GM23338 (cell line): Measurements from ENCODE around the gene HIVEP3. TPM values are rescaled to one million over a fixed set of nuclear protein-coding genes. Genes with fewer than 3 reads are reported as not detected.

ENCODE experiments used
- ATAC-seq: fragments of 200-7000 bp; cut with Tn5 transposase; 3 replicates; pipeline ENCODE4 v1.9.1; 2020
- DNase-seq: peaks from one replicate; pipeline ENCODE4 v3.0.0-alpha.2; 2015; ENCODE audit warnings: low spot score
- H2AFZ ChIP-seq: fragments of 200-600 bp; sonication (generic); 2 replicates; pipeline ENCODE4 v1.8.0; 2016; ENCODE audit warnings: antibody characterized with exemption, mild to moderate bottlenecking, moderate library complexity
- H3F3A ChIP-seq: fragments of 200-600 bp; sonication (generic); replicated peaks from 2 replicates; pipeline ENCODE4 v1.8.0; 2017; ENCODE audit warnings: antibody characterized with exemption, mixed run types, low read depth
- H3K27ac ChIP-seq: fragments of 200-600 bp; sonication (generic); 2 replicates; pipeline ENCODE4 v1.6.1; 2016; ENCODE audit warnings: low read depth
- H3K27me3 ChIP-seq: fragments of 200-600 bp; sonication (generic); 2 replicates; pipeline ENCODE4 v1.8.0; 2016; ENCODE audit warnings: mild to moderate bottlenecking, mixed run types, moderate library complexity; ENCODE audit not compliant: insufficient read depth
- H3K36me3 ChIP-seq: fragments of 200-600 bp; sonication (generic); 2 replicates; pipeline ENCODE4 v1.8.0; 2016; ENCODE audit warnings: mild to moderate bottlenecking; ENCODE audit not compliant: insufficient read depth
- H3K4me1 ChIP-seq: fragments of 200-600 bp; sonication (generic); 2 replicates; pipeline ENCODE4 v1.8.0; 2016; ENCODE audit warnings: mild to moderate bottlenecking, moderate library complexity; ENCODE audit not compliant: insufficient read depth
- H3K4me2 ChIP-seq: fragments of 200-600 bp; sonication (generic); 2 replicates; pipeline ENCODE4 v1.7.1; 2017; ENCODE audit warnings: mixed run types
- H3K4me3 ChIP-seq: fragments of 200-600 bp; sonication (generic); 2 replicates; pipeline ENCODE4 v1.6.1; 2016; ENCODE audit warnings: mixed run types
- H3K79me2 ChIP-seq: fragments of 200-600 bp; sonication (generic); replicated peaks from 2 replicates; pipeline ENCODE4 v1.8.0; 2017; ENCODE audit warnings: mild to moderate bottlenecking; ENCODE audit not compliant: insufficient read depth
- H3K9me2 ChIP-seq: fragments of 200-600 bp; sonication (generic); 2 replicates; pipeline ENCODE4 v1.8.0; 2017; ENCODE audit not compliant: insufficient read depth
- H4K20me1 ChIP-seq: fragments of 200-600 bp; sonication (generic); replicated peaks from 2 replicates; pipeline ENCODE4 v1.8.0; 2017; ENCODE audit warnings: mild to moderate bottlenecking; ENCODE audit not compliant: insufficient read depth
- H3K27ac Mint-ChIP-seq: 2 replicates; pipeline ENCODE4 v1.8.0; 2020; ENCODE audit warnings: inconsistent platforms, mild to moderate bottlenecking, moderate library complexity, mixed read lengths
- H3K27me3 Mint-ChIP-seq: 3 replicates; pipeline ENCODE4 v1.8.0; 2022; ENCODE audit warnings: low read depth, mild to moderate bottlenecking, moderate library complexity, mixed read lengths, inconsistent platforms; ENCODE audit not compliant: insufficient read depth, poor library complexity
- H3K36me3 Mint-ChIP-seq: 3 replicates; pipeline ENCODE4 v1.8.0; 2021; ENCODE audit warnings: low read depth, mild to moderate bottlenecking, inconsistent platforms, moderate library complexity, mixed read lengths
- H3K4me1 Mint-ChIP-seq: 3 replicates; pipeline ENCODE4 v1.8.0; 2020; ENCODE audit warnings: mild to moderate bottlenecking, inconsistent platforms, mixed read lengths
- H3K4me3 Mint-ChIP-seq: 3 replicates; pipeline ENCODE4 v1.8.0; 2021; ENCODE audit warnings: moderate library complexity, mild to moderate bottlenecking, inconsistent platforms, mixed read lengths
- H3K9me3 Mint-ChIP-seq: 3 replicates; pipeline ENCODE4 v1.8.0; 2020; ENCODE audit warnings: moderate library complexity, mild to moderate bottlenecking, inconsistent platforms, mixed read lengths
- CREB1 ChIP-seq: fragments of 250-450 bp; sonication (Bioruptor Pico); IDR thresholded peaks from 2 replicates; pipeline ENCODE4 v1.5.0; 2020; ENCODE audit warnings: low read depth, mild to moderate bottlenecking, moderate library complexity
- CTCF ChIP-seq, 2 experiments: fragments of 200-600 bp in 1 of 2; sonication (generic) in 1 of 2; conservative IDR thresholded peaks; 2 replicates each; pipeline versions ENCODE4 v1.5.1 to v1.6.1; 2016 to 2017; ENCODE audit warnings: antibody characterized with exemption in 2 of 2, low read depth in 2 of 2, mild to moderate bottlenecking in 2 of 2, moderate library complexity in 1 of 2
- EZH2 ChIP-seq: fragments of 200-600 bp; sonication (generic); IDR thresholded peaks from one replicate; pipeline ENCODE4 v1.8.0; 2017; ENCODE audit warnings: antibody characterized with exemption, mild to moderate bottlenecking, low read depth; ENCODE audit not compliant: unreplicated experiment
- EZH2phosphoT487 ChIP-seq: fragments of 200-600 bp; sonication (generic); IDR thresholded peaks from one replicate; pipeline ENCODE4 v1.8.1; 2018; ENCODE audit warnings: antibody characterized with exemption; ENCODE audit not compliant: unreplicated experiment
- JUNB ChIP-seq: IDR thresholded peaks from one replicate; pipeline ENCODE4 v1.6.1; 2016; ENCODE audit warnings: antibody characterized with exemption; ENCODE audit not compliant: unreplicated experiment
- NANOG ChIP-seq: IDR thresholded peaks from 2 replicates; pipeline ENCODE4 v1.6.1; 2016; ENCODE audit warnings: antibody characterized with exemption, borderline replicate concordance
- POLR2AphosphoS5 ChIP-seq: IDR thresholded peaks from 2 replicates; pipeline ENCODE4 v1.6.1; 2016; ENCODE audit warnings: antibody characterized with exemption, low read depth
- STAT1 ChIP-seq: IDR thresholded peaks from one replicate; pipeline ENCODE4 v1.6.1; 2016; ENCODE audit warnings: antibody characterized with exemption; ENCODE audit not compliant: unreplicated experiment
- ZNF114 ChIP-seq: fragments of 250-450 bp; sonication (Bioruptor Pico); IDR thresholded peaks from 2 replicates; pipeline ENCODE4 v1.5.0; 2020; ENCODE audit warnings: mild to moderate bottlenecking, moderate library complexity
- ZNF331 ChIP-seq: fragments of 250-450 bp; sonication (Bioruptor Pico); IDR thresholded peaks from 2 replicates; pipeline ENCODE4 v1.5.0; 2020; ENCODE audit warnings: low read depth, mild to moderate bottlenecking, moderate library complexity
- polyA plus RNA-seq: library from polyadenylated mRNA; unstranded; fragments of >200 nt; fragmentation: Nextera tagmentation; extraction: Ambion mirVana; gene quantifications from 2 replicates; pipeline ENCODE4 v1.2.1, GENCODE V29; 2016
- total RNA-seq: library from RNA; depleted of rRNA; stranded (reverse); fragments of >200 nt; shearing (Covaris generic); gene quantifications from 2 replicates; pipeline ENCODE4 v1.2.3, GENCODE V29; 2014
- TF ChIP-seq, protein P1 (sequence below): IDR thresholded peaks from 2 replicates; pipeline ENCODE4 v1.6.1; 2016; ENCODE audit warnings: antibody characterized with exemption
- TF ChIP-seq, protein P2 (sequence below): fragments of 250-450 bp; sonication (Bioruptor Pico); IDR thresholded peaks from 2 replicates; pipeline ENCODE4 v1.5.0; 2020; ENCODE audit warnings: mild to moderate bottlenecking, moderate library complexity
- TF ChIP-seq, protein P3 (sequence below): IDR thresholded peaks from one replicate; pipeline ENCODE4 v1.6.1; 2018; ENCODE audit warnings: antibody characterized with exemption; ENCODE audit not compliant: unreplicated experiment

HIVEP3 gene
- total and polyA plus RNA-seq, 2 experiments from 2014 or later, result 0.14 to 0.24 TPM

GRCh38 chr1:41504114-41505035 is 414.3 kb downstream of the HIVEP3 start:
- H3K4me3 ChIP-seq, result no peak overlapping the region
- no peaks in the 10 kb centered on the region for H3K4me1 ChIP-seq
- Mint-ChIP-seq H3K9me3 (no peaks in the 10 kb centered on the region; the same call in 2 of the 3 replicates), H3K4me1 (peaks cover 19% of the 10 kb centered on the region), H3K4me3 (no peak overlapping the region), H3K27me3 (peaks cover 13% of the 10 kb centered on the region), H3K36me3 (no peaks in the 10 kb centered on the region), H3K27ac (no peak overlapping the region)
- no peaks in the 10 kb centered on the region for H3F3A ChIP-seq
- no peaks in the 10 kb centered on the region for H3K79me2 ChIP-seq
- H3K4me2 ChIP-seq, result no peak overlapping the region
- no peaks in the 10 kb centered on the region for H3K36me3 ChIP-seq
- H2AFZ ChIP-seq, result no peak overlapping the region
- DNase-seq (no peak), ATAC-seq (no peak)
- no peak overlapping the region for H3K27ac ChIP-seq
- no peaks in the 10 kb centered on the region for H3K9me2 ChIP-seq
- TF ChIP-seq, protein P1, sequence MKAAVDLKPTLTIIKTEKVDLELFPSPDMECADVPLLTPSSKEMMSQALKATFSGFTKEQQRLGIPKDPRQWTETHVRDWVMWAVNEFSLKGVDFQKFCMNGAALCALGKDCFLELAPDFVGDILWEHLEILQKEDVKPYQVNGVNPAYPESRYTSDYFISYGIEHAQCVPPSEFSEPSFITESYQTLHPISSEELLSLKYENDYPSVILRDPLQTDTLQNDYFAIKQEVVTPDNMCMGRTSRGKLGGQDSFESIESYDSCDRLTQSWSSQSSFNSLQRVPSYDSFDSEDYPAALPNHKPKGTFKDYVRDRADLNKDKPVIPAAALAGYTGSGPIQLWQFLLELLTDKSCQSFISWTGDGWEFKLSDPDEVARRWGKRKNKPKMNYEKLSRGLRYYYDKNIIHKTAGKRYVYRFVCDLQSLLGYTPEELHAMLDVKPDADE, result no peak
- TF ChIP-seq, protein P2, sequence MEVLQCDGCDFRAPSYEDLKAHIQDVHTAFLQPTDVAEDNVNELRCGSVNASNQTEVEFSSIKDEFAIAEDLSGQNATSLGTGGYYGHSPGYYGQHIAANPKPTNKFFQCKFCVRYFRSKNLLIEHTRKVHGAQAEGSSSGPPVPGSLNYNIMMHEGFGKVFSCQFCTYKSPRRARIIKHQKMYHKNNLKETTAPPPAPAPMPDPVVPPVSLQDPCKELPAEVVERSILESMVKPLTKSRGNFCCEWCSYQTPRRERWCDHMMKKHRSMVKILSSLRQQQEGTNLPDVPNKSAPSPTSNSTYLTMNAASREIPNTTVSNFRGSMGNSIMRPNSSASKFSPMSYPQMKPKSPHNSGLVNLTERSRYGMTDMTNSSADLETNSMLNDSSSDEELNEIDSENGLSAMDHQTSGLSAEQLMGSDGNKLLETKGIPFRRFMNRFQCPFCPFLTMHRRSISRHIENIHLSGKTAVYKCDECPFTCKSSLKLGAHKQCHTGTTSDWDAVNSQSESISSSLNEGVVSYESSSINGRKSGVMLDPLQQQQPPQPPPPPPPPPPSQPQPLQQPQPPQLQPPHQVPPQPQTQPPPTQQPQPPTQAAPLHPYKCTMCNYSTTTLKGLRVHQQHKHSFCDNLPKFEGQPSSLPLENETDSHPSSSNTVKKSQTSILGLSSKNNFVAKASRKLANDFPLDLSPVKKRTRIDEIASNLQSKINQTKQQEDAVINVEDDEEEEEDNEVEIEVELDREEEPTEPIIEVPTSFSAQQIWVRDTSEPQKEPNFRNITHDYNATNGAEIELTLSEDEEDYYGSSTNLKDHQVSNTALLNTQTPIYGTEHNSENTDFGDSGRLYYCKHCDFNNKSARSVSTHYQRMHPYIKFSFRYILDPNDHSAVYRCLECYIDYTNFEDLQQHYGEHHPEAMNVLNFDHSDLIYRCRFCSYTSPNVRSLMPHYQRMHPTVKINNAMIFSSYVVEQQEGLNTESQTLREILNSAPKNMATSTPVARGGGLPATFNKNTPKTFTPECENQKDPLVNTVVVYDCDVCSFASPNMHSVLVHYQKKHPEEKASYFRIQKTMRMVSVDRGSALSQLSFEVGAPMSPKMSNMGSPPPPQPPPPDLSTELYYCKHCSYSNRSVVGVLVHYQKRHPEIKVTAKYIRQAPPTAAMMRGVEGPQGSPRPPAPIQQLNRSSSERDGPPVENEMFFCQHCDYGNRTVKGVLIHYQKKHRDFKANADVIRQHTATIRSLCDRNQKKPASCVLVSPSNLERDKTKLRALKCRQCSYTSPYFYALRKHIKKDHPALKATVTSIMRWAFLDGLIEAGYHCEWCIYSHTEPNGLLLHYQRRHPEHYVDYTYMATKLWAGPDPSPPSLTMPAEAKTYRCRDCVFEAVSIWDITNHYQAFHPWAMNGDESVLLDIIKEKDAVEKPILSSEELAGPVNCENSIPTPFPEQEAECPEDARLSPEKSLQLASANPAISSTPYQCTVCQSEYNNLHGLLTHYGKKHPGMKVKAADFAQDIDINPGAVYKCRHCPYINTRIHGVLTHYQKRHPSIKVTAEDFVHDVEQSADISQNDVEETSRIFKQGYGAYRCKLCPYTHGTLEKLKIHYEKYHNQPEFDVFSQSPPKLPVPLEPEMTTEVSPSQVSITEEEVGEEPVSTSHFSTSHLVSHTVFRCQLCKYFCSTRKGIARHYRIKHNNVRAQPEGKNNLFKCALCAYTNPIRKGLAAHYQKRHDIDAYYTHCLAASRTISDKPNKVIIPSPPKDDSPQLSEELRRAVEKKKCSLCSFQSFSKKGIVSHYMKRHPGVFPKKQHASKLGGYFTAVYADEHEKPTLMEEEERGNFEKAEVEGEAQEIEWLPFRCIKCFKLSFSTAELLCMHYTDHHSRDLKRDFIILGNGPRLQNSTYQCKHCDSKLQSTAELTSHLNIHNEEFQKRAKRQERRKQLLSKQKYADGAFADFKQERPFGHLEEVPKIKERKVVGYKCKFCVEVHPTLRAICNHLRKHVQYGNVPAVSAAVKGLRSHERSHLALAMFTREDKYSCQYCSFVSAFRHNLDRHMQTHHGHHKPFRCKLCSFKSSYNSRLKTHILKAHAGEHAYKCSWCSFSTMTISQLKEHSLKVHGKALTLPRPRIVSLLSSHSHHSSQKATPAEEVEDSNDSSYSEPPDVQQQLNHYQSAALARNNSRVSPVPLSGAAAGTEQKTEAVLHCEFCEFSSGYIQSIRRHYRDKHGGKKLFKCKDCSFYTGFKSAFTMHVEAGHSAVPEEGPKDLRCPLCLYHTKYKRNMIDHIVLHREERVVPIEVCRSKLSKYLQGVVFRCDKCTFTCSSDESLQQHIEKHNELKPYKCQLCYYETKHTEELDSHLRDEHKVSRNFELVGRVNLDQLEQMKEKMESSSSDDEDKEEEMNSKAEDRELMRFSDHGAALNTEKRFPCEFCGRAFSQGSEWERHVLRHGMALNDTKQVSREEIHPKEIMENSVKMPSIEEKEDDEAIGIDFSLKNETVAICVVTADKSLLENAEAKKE (CRISPR knock-in tag), result no peak
- TF ChIP-seq ZNF114 (CRISPR knock-in tag) (no peak), EZH2phosphoT487 (no peak), JUNB (no peak), POLR2AphosphoS5 (no peak), CREB1 (no peak), ZNF331 (no peak), STAT1 (no peak), CTCF (conservative IDR thresholded peaks at IDR 0.05; ENCODE audit: low read depth in 2 of 2) (no peak), EZH2 (no peak), NANOG (no peak)
- TF ChIP-seq, protein P3, sequence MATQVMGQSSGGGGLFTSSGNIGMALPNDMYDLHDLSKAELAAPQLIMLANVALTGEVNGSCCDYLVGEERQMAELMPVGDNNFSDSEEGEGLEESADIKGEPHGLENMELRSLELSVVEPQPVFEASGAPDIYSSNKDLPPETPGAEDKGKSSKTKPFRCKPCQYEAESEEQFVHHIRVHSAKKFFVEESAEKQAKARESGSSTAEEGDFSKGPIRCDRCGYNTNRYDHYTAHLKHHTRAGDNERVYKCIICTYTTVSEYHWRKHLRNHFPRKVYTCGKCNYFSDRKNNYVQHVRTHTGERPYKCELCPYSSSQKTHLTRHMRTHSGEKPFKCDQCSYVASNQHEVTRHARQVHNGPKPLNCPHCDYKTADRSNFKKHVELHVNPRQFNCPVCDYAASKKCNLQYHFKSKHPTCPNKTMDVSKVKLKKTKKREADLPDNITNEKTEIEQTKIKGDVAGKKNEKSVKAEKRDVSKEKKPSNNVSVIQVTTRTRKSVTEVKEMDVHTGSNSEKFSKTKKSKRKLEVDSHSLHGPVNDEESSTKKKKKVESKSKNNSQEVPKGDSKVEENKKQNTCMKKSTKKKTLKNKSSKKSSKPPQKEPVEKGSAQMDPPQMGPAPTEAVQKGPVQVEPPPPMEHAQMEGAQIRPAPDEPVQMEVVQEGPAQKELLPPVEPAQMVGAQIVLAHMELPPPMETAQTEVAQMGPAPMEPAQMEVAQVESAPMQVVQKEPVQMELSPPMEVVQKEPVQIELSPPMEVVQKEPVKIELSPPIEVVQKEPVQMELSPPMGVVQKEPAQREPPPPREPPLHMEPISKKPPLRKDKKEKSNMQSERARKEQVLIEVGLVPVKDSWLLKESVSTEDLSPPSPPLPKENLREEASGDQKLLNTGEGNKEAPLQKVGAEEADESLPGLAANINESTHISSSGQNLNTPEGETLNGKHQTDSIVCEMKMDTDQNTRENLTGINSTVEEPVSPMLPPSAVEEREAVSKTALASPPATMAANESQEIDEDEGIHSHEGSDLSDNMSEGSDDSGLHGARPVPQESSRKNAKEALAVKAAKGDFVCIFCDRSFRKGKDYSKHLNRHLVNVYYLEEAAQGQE, result no peak
- H4K20me1 ChIP-seq, result no peaks in the 10 kb centered on the region
- H3K27me3 ChIP-seq, result no peaks in the 10 kb centered on the region
